Activated T-cell treated with anti-CD3 and anti-CD28 coated beads for 4 hours (primary cell): ENCODE results near the gene COPZ2.
"Not testable (repeated sequence)": the region's sequence is repeated elsewhere in the genome, so short reads cannot be mapped to it uniquely, and the experiment has no call there.

Experiments
- DNase-seq: peaks from one replicate; pipeline ENCODE4 v3.0.0-alpha.2; 2020

The COPZ2 gene

GRCh38 chr17:48027322-48027981 lies 10.1 kb downstream of the COPZ2 start:
- no peak for DNase-seq

- peak; percentile 61 for DNase-seq
Measured at GRCh38 chr17:48026502-48027321, 10.9 kb downstream of the COPZ2 start.

GRCh38 chr17:48025904-48026501 lies 11.6 kb downstream of the COPZ2 start:
- no peak for DNase-seq

GRCh38 chr17:48025040-48025903 lies 12.3 kb downstream of the COPZ2 start:
- DNase-seq = peak; percentile 97

- DNase-seq = no peak
Measured at GRCh38 chr17:48024149-48025039, 13.2 kb downstream of the COPZ2 start.

- no peak for DNase-seq
Measured at GRCh38 chr17:48023400-48024148, 14.0 kb downstream of the COPZ2 start.

GRCh38 chr17:48022901-48023300 lies 14.7 kb downstream of the COPZ2 start:
- DNase-seq = no peak

GRCh38 chr17:48021934-48022333 lies 15.7 kb downstream of the COPZ2 start:
- DNase-seq = no peak

GRCh38 chr17:48017817-48018158 lies 19.8 kb downstream of the COPZ2 start:
- not testable (repeated sequence) for DNase-seq

GRCh38 chr17:48016112-48016511 lies 21.5 kb downstream of the COPZ2 start:
- no peak for DNase-seq

GRCh38 chr17:48014595-48015111 lies 22.9 kb downstream of the COPZ2 start:
- DNase-seq = no peak

GRCh38 chr17:48013876-48014594 lies 23.6 kb downstream of the COPZ2 start:
- no peak for DNase-seq

GRCh38 chr17:48012654-48013053 lies 24.9 kb downstream of the COPZ2 start:
- DNase-seq = no peak

- peak; percentile 37 for DNase-seq
Measured at GRCh38 chr17:48012151-48012520, 25.5 kb downstream of the COPZ2 start.

GRCh38 chr17:48011405-48012150 lies 26.0 kb downstream of the COPZ2 start:
- DNase-seq = no peak

- DNase-seq = no peak
Measured at GRCh38 chr17:48010193-48010592, 27.4 kb downstream of the COPZ2 start.

GRCh38 chr17:48006936-48007709 lies 30.5 kb downstream of the COPZ2 start:
- DNase-seq = no peak

GRCh38 chr17:48004983-48005382 lies 32.6 kb downstream of the COPZ2 start:
- no peak for DNase-seq
